Activated CD4-positive, alpha-beta T cell treated with anti-CD3 and anti-CD28 coated beads, Interleukin-2, amount 50 U/mL, for 24 hours (primary cell): ENCODE measurements around the gene TERF2IP.

Experiments
- DNase-seq, 2 donors: peaks; one replicate each; pipeline ENCODE4 v3.0.0-alpha.2; 2020; ENCODE audit warnings: low read depth in 1 of 2, low spot score in 1 of 2

TERF2IP gene

GRCh38 chr16:75647492-75648264, at the start of gene TERF2IP, which contains the start of gene KARS1:
Gene TERF2IP (plus strand): TSS chr16:75647773. CDS start chr16:75647883, 110 bp downstream.
Gene KARS1 (minus strand): TSS chr16:75647665. CDS start chr16:75647639, 26 bp downstream.
- DNase-seq: peak; percentile 88 to 91

GRCh38 chr16:75599452-75600277, 47.9 kb upstream of the TERF2IP start:
- DNase-seq: no peak

GRCh38 chr16:75603241-75603640, 44.3 kb upstream of the TERF2IP start:
- DNase-seq: no peak

- no peak for DNase-seq
Measured at GRCh38 chr16:75606507-75606906, 41.1 kb upstream of the TERF2IP start.

- no peak for DNase-seq
Measured at GRCh38 chr16:75614066-75614897, 33.3 kb upstream of the TERF2IP start.

GRCh38 chr16:75615619-75616018, 32.0 kb upstream of the TERF2IP start:
- DNase-seq: no peak

- DNase-seq: no peak
Measured at GRCh38 chr16:75616521-75617010, 31.0 kb upstream of the TERF2IP start.

- DNase-seq: no peak
Measured at GRCh38 chr16:75617121-75617520, 30.5 kb upstream of the TERF2IP start.

GRCh38 chr16:75618780-75619179, 28.8 kb upstream of the TERF2IP start:
- no peak for DNase-seq

GRCh38 chr16:75620326-75621169, 27.0 kb upstream of the TERF2IP start:
- DNase-seq: no peak

GRCh38 chr16:75621170-75621477, 26.4 kb upstream of the TERF2IP start:
- no peak for DNase-seq

GRCh38 chr16:75622761-75623605, 24.6 kb upstream of the TERF2IP start, which contains the start of gene ADAT1:
Gene ADAT1 (minus strand): TSS chr16:75623281. CDS start chr16:75620799, 2,482 bp downstream.
- peak; percentile 92 to 96 for DNase-seq

GRCh38 chr16:75624921-75625334, 22.6 kb upstream of the TERF2IP start:
- no peak for DNase-seq

GRCh38 chr16:75626806-75627205, 20.8 kb upstream of the TERF2IP start:
- no peak for DNase-seq

GRCh38 chr16:75627851-75628250, 19.7 kb upstream of the TERF2IP start:
- no peak for DNase-seq

- no peak for DNase-seq
Measured at GRCh38 chr16:75628351-75628750, 19.2 kb upstream of the TERF2IP start.

- no peak for DNase-seq
Measured at GRCh38 chr16:75629132-75629531, 18.4 kb upstream of the TERF2IP start.

GRCh38 chr16:75630052-75630451, 17.5 kb upstream of the TERF2IP start:
- DNase-seq: no peak

- no peak for DNase-seq
Measured at GRCh38 chr16:75632857-75633256, 14.7 kb upstream of the TERF2IP start.
